Heart left ventricle (tissue), 13 donors: ENCODE data around the gene RREB1.

Experiments used
- POLR2A ChIP-seq, 2 donors: fragments of 450-650 bp; IDR thresholded peaks; one replicate each; pipeline ENCODE4 v1.6.1; 2017; ENCODE audit warnings: antibody characterized with exemption in 2 of 2, mild to moderate bottlenecking in 2 of 2, moderate library complexity in 2 of 2
- TF ChIP-seq, protein P1 (sequence below), 12 donors: fragments of 200-600 bp; sonication (generic) in 4 of 12; IDR thresholded peaks; one replicate each; pipeline versions ENCODE4 v1.5.0 to v1.8.0; 2018 to 2022; ENCODE audit warnings: antibody characterized with exemption in 12 of 12, mild to moderate bottlenecking in 5 of 12
- donor health status: ischemic (EF 13 %, LVEDD 7.1; RV severe dilation, severe dysfunction).
- donor health status: DM: no; HTN: yes; CAD: no.
- donor health status: DM: no; HTN: no; CAD: no.
- donor health status: ischemic (EF 25% LVEDD 6.9; RV normal size, moderate dysfunction).
- donor health status: ischemic (EF 25% LVEDD 5.7; RV mildly dilated, moderate dysfunction).
- donor health status: ischemic (EF 35%, LVEDD 5.7; RV mildly dilated, moderate dysfunction).
- donor health status: nonischemic (EF 11% LVEDD 7.7; RV severe dilation, severe dysfunction).
- donor health status: DM: yes; HTN: yes; CAD: no.
- donor health status: PGD.
- donor health status: ischemic (EF 29% LVEDD 5.4; RV normal size, mild dysfunction).
- donor health status: nonischemic (EF 23%, LVEDD 6.1; RV moderate dilation, normal function).

DNA sequence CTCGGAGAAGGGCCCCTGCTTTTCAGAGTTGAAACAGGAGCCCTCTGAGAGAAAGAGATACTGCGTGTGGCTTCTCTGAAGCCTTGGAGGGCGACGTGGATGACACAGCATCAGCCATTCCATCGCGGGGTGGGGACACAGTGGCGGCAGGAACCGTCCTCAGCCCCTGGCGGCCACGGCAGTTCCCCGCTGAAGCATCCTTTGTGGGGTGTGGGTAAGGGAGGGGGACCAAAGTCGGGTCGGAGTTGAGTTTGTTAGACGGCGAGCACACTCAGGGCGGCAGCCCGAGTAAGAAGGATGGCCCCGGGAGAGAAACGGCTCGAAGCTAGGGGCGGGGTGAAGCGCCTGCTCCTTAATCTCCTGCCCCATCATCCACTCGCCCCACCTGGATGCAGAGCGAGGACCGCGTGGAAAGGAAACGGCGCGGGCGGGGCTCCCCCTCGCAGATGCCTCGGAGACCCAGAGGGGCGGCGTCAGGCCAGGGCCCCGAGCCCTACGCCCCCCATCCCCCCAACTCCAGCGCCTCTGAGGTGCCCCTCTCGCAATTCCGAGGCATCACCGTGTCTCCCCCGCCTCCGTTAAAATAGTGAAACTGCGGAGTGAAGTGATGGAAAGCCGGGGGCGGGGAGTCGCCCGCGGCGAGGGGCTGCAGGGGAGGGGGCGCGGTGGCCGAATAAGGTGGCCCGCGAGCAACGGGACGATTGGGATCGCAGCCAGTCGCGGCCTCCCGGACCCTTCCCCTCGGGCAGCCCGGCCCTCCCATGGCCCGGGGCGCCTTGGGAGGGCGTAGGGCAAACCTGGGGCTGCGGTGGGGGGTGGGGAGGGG, 796 bp upstream of the RREB1 start:
- TF ChIP-seq, protein P1, sequence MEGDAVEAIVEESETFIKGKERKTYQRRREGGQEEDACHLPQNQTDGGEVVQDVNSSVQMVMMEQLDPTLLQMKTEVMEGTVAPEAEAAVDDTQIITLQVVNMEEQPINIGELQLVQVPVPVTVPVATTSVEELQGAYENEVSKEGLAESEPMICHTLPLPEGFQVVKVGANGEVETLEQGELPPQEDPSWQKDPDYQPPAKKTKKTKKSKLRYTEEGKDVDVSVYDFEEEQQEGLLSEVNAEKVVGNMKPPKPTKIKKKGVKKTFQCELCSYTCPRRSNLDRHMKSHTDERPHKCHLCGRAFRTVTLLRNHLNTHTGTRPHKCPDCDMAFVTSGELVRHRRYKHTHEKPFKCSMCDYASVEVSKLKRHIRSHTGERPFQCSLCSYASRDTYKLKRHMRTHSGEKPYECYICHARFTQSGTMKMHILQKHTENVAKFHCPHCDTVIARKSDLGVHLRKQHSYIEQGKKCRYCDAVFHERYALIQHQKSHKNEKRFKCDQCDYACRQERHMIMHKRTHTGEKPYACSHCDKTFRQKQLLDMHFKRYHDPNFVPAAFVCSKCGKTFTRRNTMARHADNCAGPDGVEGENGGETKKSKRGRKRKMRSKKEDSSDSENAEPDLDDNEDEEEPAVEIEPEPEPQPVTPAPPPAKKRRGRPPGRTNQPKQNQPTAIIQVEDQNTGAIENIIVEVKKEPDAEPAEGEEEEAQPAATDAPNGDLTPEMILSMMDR (IDR thresholded peaks at IDR 0.05): peak in 7 of 12 donors; percentile 10 to 25 (median 15)
- TF ChIP-seq POLR2A (IDR thresholded peaks at IDR 0.05): no peak
